LNCAP (cell line): ENCODE measurements around the gene SYT4.

ENCODE experiments used
- TF ChIP-seq, protein P1 (sequence below): fragments of 450-650 bp; IDR thresholded peaks from 2 replicates; pipeline ENCODE4 v1.5.1; 2017; ENCODE audit warnings: mild to moderate bottlenecking

SYT4 gene

DNA sequence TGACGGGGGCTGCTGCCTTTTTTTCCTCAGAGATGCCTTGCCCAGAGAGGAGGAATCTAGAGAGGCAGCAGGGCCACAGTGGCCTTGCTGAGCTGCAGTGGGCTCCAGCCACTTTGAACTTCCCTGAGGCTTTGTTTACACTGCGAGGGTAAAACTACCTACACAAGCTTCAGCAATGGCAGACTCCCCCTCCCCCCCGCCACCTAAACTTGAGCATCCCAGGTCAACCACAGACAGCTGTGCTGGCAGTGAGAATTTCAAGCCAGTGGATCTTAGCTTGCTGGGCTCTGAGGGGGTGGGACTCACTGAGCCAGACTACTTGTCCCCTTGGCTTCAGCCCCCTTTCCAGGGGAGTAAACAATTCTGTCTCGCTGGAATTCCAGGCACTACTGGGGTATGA is 11.8 kb downstream of the SYT4 start:
- TF ChIP-seq, protein P1, sequence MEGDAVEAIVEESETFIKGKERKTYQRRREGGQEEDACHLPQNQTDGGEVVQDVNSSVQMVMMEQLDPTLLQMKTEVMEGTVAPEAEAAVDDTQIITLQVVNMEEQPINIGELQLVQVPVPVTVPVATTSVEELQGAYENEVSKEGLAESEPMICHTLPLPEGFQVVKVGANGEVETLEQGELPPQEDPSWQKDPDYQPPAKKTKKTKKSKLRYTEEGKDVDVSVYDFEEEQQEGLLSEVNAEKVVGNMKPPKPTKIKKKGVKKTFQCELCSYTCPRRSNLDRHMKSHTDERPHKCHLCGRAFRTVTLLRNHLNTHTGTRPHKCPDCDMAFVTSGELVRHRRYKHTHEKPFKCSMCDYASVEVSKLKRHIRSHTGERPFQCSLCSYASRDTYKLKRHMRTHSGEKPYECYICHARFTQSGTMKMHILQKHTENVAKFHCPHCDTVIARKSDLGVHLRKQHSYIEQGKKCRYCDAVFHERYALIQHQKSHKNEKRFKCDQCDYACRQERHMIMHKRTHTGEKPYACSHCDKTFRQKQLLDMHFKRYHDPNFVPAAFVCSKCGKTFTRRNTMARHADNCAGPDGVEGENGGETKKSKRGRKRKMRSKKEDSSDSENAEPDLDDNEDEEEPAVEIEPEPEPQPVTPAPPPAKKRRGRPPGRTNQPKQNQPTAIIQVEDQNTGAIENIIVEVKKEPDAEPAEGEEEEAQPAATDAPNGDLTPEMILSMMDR: no peak

DNA sequence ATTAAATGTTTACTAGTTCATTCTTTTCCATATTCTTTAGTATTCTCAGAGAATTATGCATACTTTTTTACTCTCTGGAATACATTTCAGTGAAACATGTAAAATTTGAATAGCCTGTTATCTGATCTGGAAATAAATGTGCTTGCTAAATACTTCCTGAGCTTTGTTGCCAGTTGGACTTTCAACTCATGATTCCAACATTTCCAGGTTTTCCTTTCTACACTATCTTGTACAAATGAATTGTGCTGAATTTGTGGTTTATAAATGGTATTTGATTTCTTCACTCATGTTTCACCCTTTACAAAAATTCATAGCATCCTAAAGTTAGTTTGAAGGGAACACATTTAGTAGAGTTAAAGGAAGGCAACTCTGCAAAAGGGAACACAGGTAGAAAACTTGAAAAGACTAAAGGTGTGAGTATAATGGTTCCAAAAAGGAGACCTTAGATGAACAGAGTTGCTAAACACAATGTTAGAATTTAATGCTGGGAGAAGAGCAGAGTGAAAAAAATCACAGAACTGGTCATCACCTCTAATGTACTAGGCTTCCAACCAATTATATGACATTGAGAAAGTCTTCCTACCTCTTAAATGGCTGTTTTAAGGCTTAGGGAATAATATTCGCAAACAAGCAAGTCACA is 28.6 kb downstream of the SYT4 start:
- TF ChIP-seq, protein P1: no peak

DNA sequence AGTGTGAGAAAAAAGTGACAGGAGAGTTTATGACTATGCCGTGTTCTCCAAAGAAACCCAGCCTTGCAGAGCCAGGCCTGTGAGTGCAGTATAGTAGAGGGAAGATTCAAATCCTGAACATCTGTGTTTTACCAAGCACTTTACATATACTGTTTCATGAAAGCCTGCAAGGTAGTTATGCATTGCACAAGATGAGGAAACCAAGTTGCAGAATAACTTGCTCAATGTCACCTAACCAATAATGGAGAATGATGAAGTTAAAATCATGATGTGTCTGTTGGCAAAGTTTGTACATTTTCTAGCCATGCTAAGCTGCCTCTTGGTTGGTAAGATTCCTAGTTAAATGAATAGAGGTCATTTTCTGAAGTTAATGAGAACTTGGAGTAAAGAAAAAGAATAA is 29.3 kb downstream of the SYT4 start:
- TF ChIP-seq, protein P1: no peak

DNA sequence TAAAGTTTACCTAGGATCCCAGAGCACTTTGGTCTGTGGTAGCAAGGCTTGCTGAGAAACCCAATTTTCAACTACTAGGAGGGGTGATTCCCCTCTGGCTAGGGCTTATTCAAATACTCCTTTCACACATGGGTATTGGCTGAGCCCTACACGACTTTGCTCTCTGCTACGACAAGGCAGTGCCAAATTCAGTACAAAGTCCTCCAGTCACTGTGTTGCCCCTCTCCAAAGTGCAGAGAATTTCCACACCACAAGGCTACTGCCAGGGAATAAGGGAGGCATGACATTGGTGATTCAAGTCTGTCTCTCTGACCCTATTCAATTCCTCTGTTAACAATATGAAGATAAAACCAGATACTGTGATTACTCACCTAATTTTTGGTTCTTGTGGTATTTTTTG is 38.9 kb downstream of the SYT4 start:
- TF ChIP-seq, protein P1: no peak

DNA sequence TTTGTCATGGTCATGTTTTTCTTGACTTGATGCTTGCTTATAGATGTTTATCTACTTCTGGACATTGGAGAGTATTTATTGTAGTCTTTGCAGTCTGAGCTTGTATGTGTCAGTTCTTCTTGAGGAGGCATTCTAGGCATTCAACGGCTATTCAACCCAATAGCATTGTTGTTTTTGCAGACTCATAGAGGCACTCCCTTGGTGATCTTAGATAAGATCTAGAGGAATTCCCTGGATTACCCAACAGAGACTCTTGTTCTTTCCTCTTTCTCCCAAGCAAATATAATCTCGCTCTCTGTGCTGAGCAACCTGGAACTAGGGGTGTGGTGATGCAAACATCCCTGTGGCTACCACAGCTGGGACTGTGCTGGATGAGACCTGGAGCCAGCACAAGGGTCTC is 40.4 kb downstream of the SYT4 start:
- TF ChIP-seq, protein P1: no peak

DNA sequence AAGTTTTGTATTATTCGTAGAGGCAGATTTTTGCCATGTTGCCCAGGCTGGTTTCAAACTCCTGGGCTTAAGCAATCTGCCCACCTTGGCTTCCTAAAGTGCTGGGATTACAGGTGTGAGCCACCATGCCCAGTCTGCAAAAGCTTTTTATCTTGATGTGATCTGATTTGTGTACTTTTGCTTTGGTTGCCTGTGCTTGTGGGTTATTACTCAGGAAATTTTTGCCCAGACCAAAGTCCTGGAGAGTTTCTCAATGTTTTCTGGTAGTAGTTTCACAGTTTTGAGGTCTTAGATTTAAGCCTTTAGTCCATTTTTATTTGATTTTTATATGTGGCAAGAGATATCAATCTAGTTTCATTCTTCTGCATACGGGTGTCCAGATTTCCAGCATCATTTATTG is 42.4 kb downstream of the SYT4 start:
- TF ChIP-seq, protein P1: no peak

DNA sequence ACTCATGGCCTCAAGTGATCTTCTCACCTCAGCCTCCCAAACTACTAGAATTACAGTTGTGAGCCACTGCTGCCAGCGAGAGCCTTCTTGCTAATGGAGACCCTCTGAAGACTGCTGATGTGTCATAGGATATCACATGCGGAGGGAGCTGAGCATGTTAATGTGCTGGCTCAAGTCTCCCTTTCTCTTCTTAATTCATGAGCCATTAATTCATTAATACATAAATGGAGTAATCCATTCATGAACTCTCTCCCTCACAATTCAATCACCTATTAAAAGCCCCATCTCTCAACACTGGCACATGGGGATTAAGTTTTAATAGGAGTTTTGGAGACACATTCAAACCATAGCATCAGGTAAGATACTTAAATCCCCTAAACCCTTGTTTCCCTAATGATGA is 54.8 kb downstream of the SYT4 start:
- TF ChIP-seq, protein P1: no peak

DNA sequence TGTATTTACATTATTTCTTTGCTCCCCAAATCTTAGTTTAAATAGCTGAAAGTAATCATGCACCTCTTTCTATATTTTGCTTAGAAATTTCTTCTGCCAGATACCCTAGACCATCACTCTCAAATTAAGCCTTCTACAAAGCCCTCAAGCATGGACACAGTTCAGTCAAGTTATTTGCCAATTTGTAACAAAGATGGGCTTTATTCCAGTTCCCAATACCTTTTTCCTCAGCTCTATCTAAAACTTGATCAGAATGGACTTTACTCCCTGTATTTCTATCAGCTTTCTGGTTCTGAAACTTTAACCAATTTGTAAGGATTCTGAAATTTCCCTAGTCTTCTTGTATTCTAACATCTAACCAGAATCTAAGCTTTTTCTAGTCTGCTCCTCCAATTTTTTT is 56.6 kb downstream of the SYT4 start:
- TF ChIP-seq, protein P1: no peak
